IMR-90 (cell line): ENCODE measurements around the gene AQP1. TPM values are rescaled to one million over a fixed set of nuclear protein-coding genes. Genes with fewer than 3 reads are reported as not detected.
A peak's percentile ranks its signal among the peaks of the same experiment; 100 is the strongest.

ENCODE experiments used
- ATAC-seq: fragments of 200-7000 bp; cut with Tn5 transposase; 2 replicates; pipeline ENCODE4 v1.9.1; 2020; ENCODE audit warnings: low read depth, mild to moderate bottlenecking, moderate library complexity
- BruUV-seq: library from RNA; stranded (reverse); fragments of 400-500 nt; replicated peaks from 2 replicates; lab custom pipeline; 2021; lab: Mats Ljungman, UMichigan
- CTCF ChIA-PET: fragments of 300-600 bp; formaldehyde crosslinking; extraction: SDS; loops from one replicate; lab custom pipeline; 2021; ENCODE audit warnings: antibody characterized with exemption; lab: Yijun Ruan, JAX
- POLR2A ChIA-PET: fragments of 300-600 bp; sonication (Branson Sonifier 250); formaldehyde crosslinking; loops from one replicate; lab custom pipeline; 2022; ENCODE audit warnings: antibody characterized with exemption; ENCODE audit not compliant: unreplicated experiment; lab: Charles Lee
- DNase-seq: peaks from one replicate; pipeline ENCODE4 v3.0.0; 2013
- H2AFZ ChIP-seq: replicated peaks from 2 replicates; pipeline ENCODE3; 2013; ENCODE audit warnings: low read length, mild to moderate bottlenecking; ENCODE audit not compliant: poor library complexity
- H2AK5ac ChIP-seq: 2 replicates; pipeline ENCODE4 v1.6.1; 2013; ENCODE audit warnings: low read depth, low read length, inconsistent platforms
- H2AK9ac ChIP-seq: replicated peaks from 2 replicates; pipeline ENCODE3; 2013; ENCODE audit warnings: mild to moderate bottlenecking, low read depth, low read length, moderate library complexity; ENCODE audit not compliant: poor library complexity
- H2BK120ac ChIP-seq: 2 replicates; pipeline ENCODE4 v1.6.1; 2013; ENCODE audit warnings: low read depth, low read length, inconsistent platforms
- H2BK15ac ChIP-seq: 3 replicates; pipeline ENCODE4 v1.6.1; 2013; ENCODE audit warnings: low read depth, low read length, inconsistent platforms
- H2BK20ac ChIP-seq: 2 replicates; pipeline ENCODE4 v1.6.1; 2013; ENCODE audit warnings: low read depth, mild to moderate bottlenecking, inconsistent platforms, low read length, moderate library complexity
- H2BK5ac ChIP-seq: 2 replicates; pipeline ENCODE4 v1.6.1; 2013; ENCODE audit warnings: mild to moderate bottlenecking, low read depth, low read length, inconsistent platforms; ENCODE audit not compliant: poor library complexity, severe bottlenecking
- H3K14ac ChIP-seq: replicated peaks from 2 replicates; pipeline ENCODE4 v1.6.1; 2013; ENCODE audit warnings: low read depth, low read length, inconsistent platforms
- H3K18ac ChIP-seq: 2 replicates; pipeline ENCODE4 v1.6.1; 2013; ENCODE audit warnings: low read depth, low read length, control low read depth
- H3K23ac ChIP-seq: 2 replicates; pipeline ENCODE4 v1.6.1; 2013; ENCODE audit warnings: low read depth, low read length, inconsistent platforms
- H3K27ac ChIP-seq: 2 replicates; pipeline ENCODE4 v1.5.1; 2013; ENCODE audit warnings: mild to moderate bottlenecking, control low read depth, low read length; ENCODE audit not compliant: insufficient read depth
- H3K27me3 ChIP-seq: 2 replicates; pipeline ENCODE4 v1.6.1; 2013; ENCODE audit warnings: low read length; ENCODE audit not compliant: control insufficient read depth, insufficient read depth
- H3K36me3 ChIP-seq: 2 replicates; pipeline ENCODE4 v1.6.1; 2013; ENCODE audit warnings: low read length, mixed read lengths; ENCODE audit not compliant: control insufficient read depth, insufficient read depth
- H3K4ac ChIP-seq: 2 replicates; pipeline ENCODE4 v1.6.1; 2013; ENCODE audit warnings: low read depth, low read length, inconsistent platforms
- H3K4me1 ChIP-seq: 2 replicates; pipeline ENCODE4 v1.6.1; 2013; ENCODE audit warnings: low read length, mixed read lengths; ENCODE audit not compliant: control insufficient read depth, insufficient read depth
- H3K4me2 ChIP-seq: 2 replicates; pipeline ENCODE4 v1.6.1; 2013; ENCODE audit warnings: low read depth, mild to moderate bottlenecking, control low read depth, low read length, moderate library complexity
- H3K4me3 ChIP-seq: 2 replicates; pipeline ENCODE4 v1.5.1; 2013; ENCODE audit warnings: low read depth, mild to moderate bottlenecking, control low read depth, low read length, moderate library complexity; ENCODE audit not compliant: insufficient read depth
- H3K56ac ChIP-seq: 2 replicates; pipeline ENCODE4 v1.6.1; 2013; ENCODE audit warnings: low read length, inconsistent platforms; ENCODE audit not compliant: insufficient read depth; ENCODE audit errors: extremely low read depth
- H3K79me1 ChIP-seq, 2 experiments: 2 replicates each; pipeline ENCODE4 v1.6.1; 2013; ENCODE audit warnings: low read length in 2 of 2, inconsistent platforms in 1 of 2, low read depth in 1 of 2
- H3K9ac ChIP-seq: 2 replicates; pipeline ENCODE4 v1.6.1; 2013; ENCODE audit warnings: low read depth, low read length, control low read depth
- H3K9me1 ChIP-seq: 2 replicates; pipeline ENCODE4 v1.6.1; 2013; ENCODE audit warnings: low read length, inconsistent platforms; ENCODE audit not compliant: insufficient read depth
- H3K9me3 ChIP-seq: 2 replicates; pipeline ENCODE4 v1.6.1; 2013; ENCODE audit warnings: low read length; ENCODE audit not compliant: control insufficient read depth, insufficient read depth
- H4K20me1 ChIP-seq: 2 replicates; pipeline ENCODE4 v1.6.1; 2013; ENCODE audit warnings: low read length, inconsistent platforms; ENCODE audit not compliant: insufficient read depth
- H4K5ac ChIP-seq: 2 replicates; pipeline ENCODE4 v1.6.1; 2013; ENCODE audit warnings: mild to moderate bottlenecking, low read depth, low read length, control low read depth
- H4K8ac ChIP-seq, 2 experiments: 2 replicates each; pipeline ENCODE4 v1.6.1; 2013; ENCODE audit warnings: low read depth in 2 of 2, low read length in 2 of 2, control low read depth in 1 of 2, inconsistent platforms in 1 of 2
- H4K91ac ChIP-seq: 2 replicates; pipeline ENCODE4 v1.6.1; 2013; ENCODE audit warnings: low read depth, low read length, inconsistent platforms; ENCODE audit not compliant: insufficient read depth
- BHLHE40 ChIP-seq: fragments of 150-350 bp; IDR thresholded peaks from 2 replicates; pipeline ENCODE4 v1.6.1; 2016; ENCODE audit warnings: mild to moderate bottlenecking, low read depth, low read length
- CEBPB ChIP-seq: IDR thresholded peaks from 2 replicates; pipeline ENCODE4 v1.6.1; 2012; ENCODE audit warnings: low read depth, low read length, improper control_type of control experiment
- CHD1 ChIP-seq: IDR thresholded peaks from 2 replicates; pipeline ENCODE4 v1.6.1; 2012; ENCODE audit warnings: low read depth, low read length, improper control_type of control experiment
- ELK1 ChIP-seq: fragments of 150-350 bp; IDR thresholded peaks from 2 replicates; pipeline ENCODE4 v1.6.1; 2016; ENCODE audit warnings: low read depth, mild to moderate bottlenecking, low read length, moderate library complexity, borderline replicate concordance
- FOS ChIP-seq: fragments of 150-350 bp; IDR thresholded peaks from 2 replicates; pipeline ENCODE4 v1.6.1; 2016; ENCODE audit warnings: low read depth, low read length
- MAFK ChIP-seq: IDR thresholded peaks from 2 replicates; pipeline ENCODE4 v1.6.1; 2012; ENCODE audit warnings: low read depth, low read length, improper control_type of control experiment
- MAZ ChIP-seq: IDR thresholded peaks from 2 replicates; pipeline ENCODE4 v1.6.1; 2012; ENCODE audit warnings: low read depth, mild to moderate bottlenecking, low read length, improper control_type of control experiment, moderate library complexity, borderline replicate concordance
- MXI1 ChIP-seq: IDR thresholded peaks from 2 replicates; pipeline ENCODE4 v1.6.1; 2012; ENCODE audit warnings: low read depth, mild to moderate bottlenecking, low read length, moderate library complexity, borderline replicate concordance
- NFE2L2 ChIP-seq: fragments of 150-350 bp; IDR thresholded peaks from 2 replicates; pipeline ENCODE4 v1.6.1; 2016; ENCODE audit warnings: low read depth, mild to moderate bottlenecking, low read length
- POLR2A ChIP-seq: IDR thresholded peaks from 2 replicates; pipeline ENCODE4 v1.6.1; 2012; ENCODE audit warnings: mild to moderate bottlenecking, low read depth, low read length
- RAD21 ChIP-seq: IDR thresholded peaks from 2 replicates; pipeline ENCODE4 v1.6.1; 2012; ENCODE audit warnings: low read length, improper control_type of control experiment
- RCOR1 ChIP-seq: IDR thresholded peaks from 2 replicates; pipeline ENCODE4 v1.6.1; 2012; ENCODE audit warnings: mild to moderate bottlenecking, low read length, improper control_type of control experiment; ENCODE audit not compliant: insufficient replicate concordance
- RFX5 ChIP-seq: IDR thresholded peaks from 2 replicates; pipeline ENCODE4 v1.8.0; 2012; ENCODE audit warnings: low read depth, mild to moderate bottlenecking, low read length, moderate library complexity
- SMC3 ChIP-seq: fragments of 150-350 bp; IDR thresholded peaks from 2 replicates; pipeline ENCODE4 v1.6.1; 2016; ENCODE audit warnings: low read depth, mild to moderate bottlenecking, antibody characterized with exemption, low read length, moderate library complexity
- USF2 ChIP-seq: fragments of 150-350 bp; IDR thresholded peaks from 2 replicates; pipeline ENCODE4 v1.6.1; 2017; ENCODE audit warnings: mild to moderate bottlenecking, antibody characterized with exemption, low read length, low read depth
- WGBS, 2 experiments: methylation state at CpG; one replicate each; pipeline versions ENCODE4 v1.1.5 to v1.1.7; 2013; ENCODE audit warnings: missing lambda C conversion rate in 2 of 2; ENCODE audit not compliant: insufficient read length in 1 of 2; ENCODE audit errors: extremely low coverage in 2 of 2; 5-methylcytosine and 5-hydroxymethylcytosine counted together
- dilution Hi-C: fragments of 300-500 bp; cut with HindIII; formaldehyde crosslinking; loops from one replicate; pipeline ENCODE4 v1.14.3; 2018; ENCODE audit warnings: low sequenced_read_pairs; ENCODE audit not compliant: unreplicated experiment
- in situ Hi-C: fragments of 300-500 bp; cut with MboI; formaldehyde crosslinking; loops from 3 replicates; pipeline ENCODE4 v1.14.3; 2019; ENCODE audit warnings: low sequenced_read_pairs, inconsistent platforms, mixed read lengths
- intact Hi-C: fragments of 100-400 bp; cut with micrococcal nuclease; formaldehyde crosslinking; loops from 2 replicates; pipeline ENCODE4 v1.10.0; 2022
- polyA plus RNA-seq, 3 experiments: library from polyadenylated mRNA; depleted of rRNA; stranded (reverse); fragments of >200 nt; gene quantifications; 2 replicates each; pipeline ENCODE4 v1.2.3, GENCODE V29; 2012; ENCODE audit warnings: low replicate concordance in 1 of 3
- total RNA-seq: library from RNA; depleted of rRNA; stranded (reverse); fragments of >200 nt; gene quantifications from 2 replicates; pipeline ENCODE4 v1.2.3, GENCODE V29; 2012
- TF ChIP-seq, protein P1 (sequence below): conservative IDR thresholded peaks from 2 replicates; pipeline ENCODE4 v1.5.1; 2012; ENCODE audit warnings: mild to moderate bottlenecking, low read depth, low read length, improper control_type of control experiment

AQP1 gene
- total and polyA plus RNA-seq, 2 of the 4 experiments (the other 2 are of a cell fraction): 0.18 to 0.39 TPM

DNA sequence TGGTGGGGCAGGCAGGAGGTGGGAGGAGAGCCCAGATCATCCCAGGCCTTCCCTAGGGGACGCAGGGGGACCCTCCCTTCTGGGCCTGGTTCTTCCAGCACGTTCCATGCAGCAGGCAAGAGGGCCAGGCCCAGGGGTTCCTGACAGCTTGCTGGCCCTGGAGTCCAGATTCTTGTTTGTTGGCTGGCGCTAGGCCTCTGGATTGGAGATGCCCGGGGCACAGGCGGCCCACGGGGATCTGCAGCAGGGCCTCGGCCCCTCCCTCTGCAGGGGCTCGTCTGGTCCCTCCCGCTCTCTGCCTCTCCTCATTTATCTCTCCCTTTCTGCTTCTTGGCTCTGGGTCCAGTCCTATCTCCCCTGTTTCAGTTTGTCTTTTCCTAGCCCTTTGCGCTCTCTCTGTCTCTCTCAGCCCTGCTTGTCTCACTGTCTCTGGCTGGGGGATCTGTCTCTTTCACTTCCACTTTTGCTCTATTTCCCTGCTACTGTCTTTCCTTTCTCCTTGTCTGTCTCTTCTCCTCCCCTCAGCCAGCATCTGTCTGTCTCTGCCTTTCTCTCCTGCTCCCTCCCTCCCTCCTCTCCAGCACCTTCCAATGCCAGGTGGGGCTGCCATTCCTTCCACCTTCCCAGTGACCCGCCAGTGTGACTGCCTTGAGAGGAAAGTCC, 1.1 kb upstream of the AQP1 start:
- no peak overlapping the region for H3K27ac ChIP-seq
- H4K20me1 ChIP-seq: no peaks in the 10 kb centered on the region
- no peak overlapping the region for H3K18ac ChIP-seq
- no peak overlapping the region for H3K23ac ChIP-seq
- H3K36me3 ChIP-seq: no peaks in the 10 kb centered on the region
- dilution Hi-C loops (no loop called here), in situ Hi-C loops (no loop called here), intact Hi-C loops (no loop called here)
- ATAC-seq (no peak), DNase-seq (no peak)
- H2AFZ ChIP-seq: no peak overlapping the region
- BruUV-seq: no TSS peak
- peaks cover 7% of the 10 kb centered on the region for H3K4me1 ChIP-seq
- no peak overlapping the region for H2BK5ac ChIP-seq
- no peak overlapping the region for H3K4me2 ChIP-seq
- peaks cover 4% of the 10 kb centered on the region; the same call in 1 of the 2 replicates for H3K9me1 ChIP-seq
- no peak overlapping the region for H2BK15ac ChIP-seq
- H3K27me3 ChIP-seq: peaks cover 3% of the 10 kb centered on the region; the same call in 1 of the 2 replicates
- POLR2A ChIA-PET: no interaction called here
- H2BK20ac ChIP-seq: no peak overlapping the region
- no peak overlapping the region for H4K8ac ChIP-seq
- 79% methylated on average over 6 of the region's 11 CpGs; no CpG with 5 or more reads in 1 of the 2 experiments for WGBS, 2 experiments
- H3K79me1 ChIP-seq: no peaks in the 10 kb centered on the region
- H2AK5ac ChIP-seq: no peak overlapping the region
- H4K5ac ChIP-seq: no peak overlapping the region
- no peak overlapping the region for H4K91ac ChIP-seq
- no peak overlapping the region for H3K4me3 ChIP-seq
- TF ChIP-seq RFX5: no peak
- no peak for TF ChIP-seq POLR2A
- TF ChIP-seq RAD21: no peak
- no peak for TF ChIP-seq BHLHE40
- TF ChIP-seq MAFK: no peak
- no peak for TF ChIP-seq CEBPB
- no peak for TF ChIP-seq RCOR1
- TF ChIP-seq CHD1: no peak
- TF ChIP-seq FOS: no peak
- TF ChIP-seq ELK1: no peak
- TF ChIP-seq SMC3: no peak
- TF ChIP-seq MAZ: no peak
- no peak for TF ChIP-seq NFE2L2
- TF ChIP-seq, protein P1, sequence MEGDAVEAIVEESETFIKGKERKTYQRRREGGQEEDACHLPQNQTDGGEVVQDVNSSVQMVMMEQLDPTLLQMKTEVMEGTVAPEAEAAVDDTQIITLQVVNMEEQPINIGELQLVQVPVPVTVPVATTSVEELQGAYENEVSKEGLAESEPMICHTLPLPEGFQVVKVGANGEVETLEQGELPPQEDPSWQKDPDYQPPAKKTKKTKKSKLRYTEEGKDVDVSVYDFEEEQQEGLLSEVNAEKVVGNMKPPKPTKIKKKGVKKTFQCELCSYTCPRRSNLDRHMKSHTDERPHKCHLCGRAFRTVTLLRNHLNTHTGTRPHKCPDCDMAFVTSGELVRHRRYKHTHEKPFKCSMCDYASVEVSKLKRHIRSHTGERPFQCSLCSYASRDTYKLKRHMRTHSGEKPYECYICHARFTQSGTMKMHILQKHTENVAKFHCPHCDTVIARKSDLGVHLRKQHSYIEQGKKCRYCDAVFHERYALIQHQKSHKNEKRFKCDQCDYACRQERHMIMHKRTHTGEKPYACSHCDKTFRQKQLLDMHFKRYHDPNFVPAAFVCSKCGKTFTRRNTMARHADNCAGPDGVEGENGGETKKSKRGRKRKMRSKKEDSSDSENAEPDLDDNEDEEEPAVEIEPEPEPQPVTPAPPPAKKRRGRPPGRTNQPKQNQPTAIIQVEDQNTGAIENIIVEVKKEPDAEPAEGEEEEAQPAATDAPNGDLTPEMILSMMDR: no peak
- no peak for TF ChIP-seq USF2
- TF ChIP-seq MXI1: no peak
- H3K9me3 ChIP-seq: no peaks in the 10 kb centered on the region
- no peak overlapping the region for H3K9ac ChIP-seq
- no peak overlapping the region for H3K56ac ChIP-seq
- H3K4ac ChIP-seq: peak overlapping the region; percentile 22; the same call in 1 of the 2 replicates
- H2BK120ac ChIP-seq: no peak overlapping the region
- CTCF ChIA-PET: no interaction called here
- H3K14ac ChIP-seq: no peak overlapping the region
- H2AK9ac ChIP-seq: no peak overlapping the region
